ENCODE measurements around the gene ANKZF1.
"Not testable (repeated sequence)": the region's sequence is repeated elsewhere in the genome, so short reads cannot be mapped to it uniquely, and the experiment has no call there.

The ANKZF1 gene

GRCh38 chr2:219229305-219230058, at the start of gene ANKZF1, which contains the start of gene ATG9A:
Gene ANKZF1 (plus strand): TSS chr2:219229806. CDS start chr2:219230258, 452 bp downstream.
Gene ATG9A (minus strand): TSS chr2:219229636. CDS start chr2:219228024, 1,612 bp downstream.
- DNase-seq: peak; percentile 92 to 99 (median 97)

GRCh38 chr2:219180961-219181360, 48.6 kb upstream of the ANKZF1 start:
- DNase-seq: no peak

GRCh38 chr2:219181531-219181930, 48.1 kb upstream of the ANKZF1 start:
- no peak for DNase-seq

- no peak for DNase-seq
Measured at GRCh38 chr2:219182331-219183150, 47.1 kb upstream of the ANKZF1 start.

- no peak for DNase-seq
Measured at GRCh38 chr2:219183151-219183772, 46.3 kb upstream of the ANKZF1 start.

GRCh38 chr2:219184121-219184520, 45.5 kb upstream of the ANKZF1 start:
- no peak for DNase-seq

- no peak for DNase-seq
Measured at GRCh38 chr2:219186754-219187456, 42.7 kb upstream of the ANKZF1 start.

GRCh38 chr2:219197388-219197787, 32.2 kb upstream of the ANKZF1 start:
- no peak for DNase-seq

- no peak for DNase-seq
Measured at GRCh38 chr2:219198974-219199373, 30.6 kb upstream of the ANKZF1 start.

GRCh38 chr2:219199470-219200211, 30.0 kb upstream of the ANKZF1 start:
- no peak for DNase-seq

- DNase-seq: peak in 2 of 6 experiments; percentile 30 to 41
Measured at GRCh38 chr2:219200502-219201326, 28.9 kb upstream of the ANKZF1 start.

GRCh38 chr2:219201331-219201730, 28.3 kb upstream of the ANKZF1 start:
- DNase-seq: not testable (repeated sequence)

- no peak for DNase-seq
Measured at GRCh38 chr2:219204425-219205164, 25.0 kb upstream of the ANKZF1 start.

- DNase-seq: no peak
Measured at GRCh38 chr2:219205165-219205538, 24.5 kb upstream of the ANKZF1 start.

- no peak for DNase-seq
Measured at GRCh38 chr2:219205981-219206327, 23.7 kb upstream of the ANKZF1 start.

GRCh38 chr2:219206328-219207133, 23.1 kb upstream of the ANKZF1 start, which contains the start of gene ZFAND2B:
Gene ZFAND2B (plus strand): TSS chr2:219206782. CDS start chr2:219206988, 206 bp downstream.
- peak; percentile 90 to 98 (median 94) for DNase-seq

- DNase-seq: no peak
Measured at GRCh38 chr2:219207134-219207883, 22.3 kb upstream of the ANKZF1 start.

GRCh38 chr2:219207884-219208740, 21.5 kb upstream of the ANKZF1 start:
- DNase-seq: no peak
